GM23338 (cell line): ENCODE data around the gene HK2. TPM values are rescaled to one million over a fixed set of nuclear protein-coding genes. Genes with fewer than 3 reads are reported as not detected.

ENCODE experiments used
- ATAC-seq: fragments of 200-7000 bp; cut with Tn5 transposase; 3 replicates; pipeline ENCODE4 v1.9.1; 2020
- DNase-seq: peaks from one replicate; pipeline ENCODE4 v3.0.0-alpha.2; 2015; ENCODE audit warnings: low spot score
- H2AFZ ChIP-seq: fragments of 200-600 bp; sonication (generic); 2 replicates; pipeline ENCODE4 v1.8.0; 2016; ENCODE audit warnings: antibody characterized with exemption, mild to moderate bottlenecking, moderate library complexity
- H3F3A ChIP-seq: fragments of 200-600 bp; sonication (generic); replicated peaks from 2 replicates; pipeline ENCODE4 v1.8.0; 2017; ENCODE audit warnings: antibody characterized with exemption, mixed run types, low read depth
- H3K27ac ChIP-seq: fragments of 200-600 bp; sonication (generic); 2 replicates; pipeline ENCODE4 v1.6.1; 2016; ENCODE audit warnings: low read depth
- H3K27me3 ChIP-seq: fragments of 200-600 bp; sonication (generic); 2 replicates; pipeline ENCODE4 v1.8.0; 2016; ENCODE audit warnings: mild to moderate bottlenecking, mixed run types, moderate library complexity; ENCODE audit not compliant: insufficient read depth
- H3K36me3 ChIP-seq: fragments of 200-600 bp; sonication (generic); 2 replicates; pipeline ENCODE4 v1.8.0; 2016; ENCODE audit warnings: mild to moderate bottlenecking; ENCODE audit not compliant: insufficient read depth
- H3K4me1 ChIP-seq: fragments of 200-600 bp; sonication (generic); 2 replicates; pipeline ENCODE4 v1.8.0; 2016; ENCODE audit warnings: mild to moderate bottlenecking, moderate library complexity; ENCODE audit not compliant: insufficient read depth
- H3K4me2 ChIP-seq: fragments of 200-600 bp; sonication (generic); 2 replicates; pipeline ENCODE4 v1.7.1; 2017; ENCODE audit warnings: mixed run types
- H3K4me3 ChIP-seq: fragments of 200-600 bp; sonication (generic); 2 replicates; pipeline ENCODE4 v1.6.1; 2016; ENCODE audit warnings: mixed run types
- H3K79me2 ChIP-seq: fragments of 200-600 bp; sonication (generic); replicated peaks from 2 replicates; pipeline ENCODE4 v1.8.0; 2017; ENCODE audit warnings: mild to moderate bottlenecking; ENCODE audit not compliant: insufficient read depth
- H3K9me2 ChIP-seq: fragments of 200-600 bp; sonication (generic); 2 replicates; pipeline ENCODE4 v1.8.0; 2017; ENCODE audit not compliant: insufficient read depth
- H4K20me1 ChIP-seq: fragments of 200-600 bp; sonication (generic); replicated peaks from 2 replicates; pipeline ENCODE4 v1.8.0; 2017; ENCODE audit warnings: mild to moderate bottlenecking; ENCODE audit not compliant: insufficient read depth
- H3K27ac Mint-ChIP-seq: 2 replicates; pipeline ENCODE4 v1.8.0; 2020; ENCODE audit warnings: inconsistent platforms, mild to moderate bottlenecking, moderate library complexity, mixed read lengths
- H3K27me3 Mint-ChIP-seq: 3 replicates; pipeline ENCODE4 v1.8.0; 2022; ENCODE audit warnings: low read depth, mild to moderate bottlenecking, moderate library complexity, mixed read lengths, inconsistent platforms; ENCODE audit not compliant: insufficient read depth, poor library complexity
- H3K36me3 Mint-ChIP-seq: 3 replicates; pipeline ENCODE4 v1.8.0; 2021; ENCODE audit warnings: low read depth, mild to moderate bottlenecking, inconsistent platforms, moderate library complexity, mixed read lengths
- H3K4me1 Mint-ChIP-seq: 3 replicates; pipeline ENCODE4 v1.8.0; 2020; ENCODE audit warnings: mild to moderate bottlenecking, inconsistent platforms, mixed read lengths
- H3K4me3 Mint-ChIP-seq: 3 replicates; pipeline ENCODE4 v1.8.0; 2021; ENCODE audit warnings: moderate library complexity, mild to moderate bottlenecking, inconsistent platforms, mixed read lengths
- H3K9me3 Mint-ChIP-seq: 3 replicates; pipeline ENCODE4 v1.8.0; 2020; ENCODE audit warnings: moderate library complexity, mild to moderate bottlenecking, inconsistent platforms, mixed read lengths
- CREB1 ChIP-seq: fragments of 250-450 bp; sonication (Bioruptor Pico); IDR thresholded peaks from 2 replicates; pipeline ENCODE4 v1.5.0; 2020; ENCODE audit warnings: low read depth, mild to moderate bottlenecking, moderate library complexity
- EZH2 ChIP-seq: fragments of 200-600 bp; sonication (generic); IDR thresholded peaks from one replicate; pipeline ENCODE4 v1.8.0; 2017; ENCODE audit warnings: antibody characterized with exemption, mild to moderate bottlenecking, low read depth; ENCODE audit not compliant: unreplicated experiment
- EZH2phosphoT487 ChIP-seq: fragments of 200-600 bp; sonication (generic); IDR thresholded peaks from one replicate; pipeline ENCODE4 v1.8.1; 2018; ENCODE audit warnings: antibody characterized with exemption; ENCODE audit not compliant: unreplicated experiment
- JUNB ChIP-seq: IDR thresholded peaks from one replicate; pipeline ENCODE4 v1.6.1; 2016; ENCODE audit warnings: antibody characterized with exemption; ENCODE audit not compliant: unreplicated experiment
- NANOG ChIP-seq: IDR thresholded peaks from 2 replicates; pipeline ENCODE4 v1.6.1; 2016; ENCODE audit warnings: antibody characterized with exemption, borderline replicate concordance
- POLR2AphosphoS5 ChIP-seq: IDR thresholded peaks from 2 replicates; pipeline ENCODE4 v1.6.1; 2016; ENCODE audit warnings: antibody characterized with exemption, low read depth
- STAT1 ChIP-seq: IDR thresholded peaks from one replicate; pipeline ENCODE4 v1.6.1; 2016; ENCODE audit warnings: antibody characterized with exemption; ENCODE audit not compliant: unreplicated experiment
- ZNF114 ChIP-seq: fragments of 250-450 bp; sonication (Bioruptor Pico); IDR thresholded peaks from 2 replicates; pipeline ENCODE4 v1.5.0; 2020; ENCODE audit warnings: mild to moderate bottlenecking, moderate library complexity
- ZNF331 ChIP-seq: fragments of 250-450 bp; sonication (Bioruptor Pico); IDR thresholded peaks from 2 replicates; pipeline ENCODE4 v1.5.0; 2020; ENCODE audit warnings: low read depth, mild to moderate bottlenecking, moderate library complexity
- polyA plus RNA-seq: library from polyadenylated mRNA; unstranded; fragments of >200 nt; fragmentation: Nextera tagmentation; extraction: Ambion mirVana; gene quantifications from 2 replicates; pipeline ENCODE4 v1.2.1, GENCODE V29; 2016
- total RNA-seq: library from RNA; depleted of rRNA; stranded (reverse); fragments of >200 nt; shearing (Covaris generic); gene quantifications from 2 replicates; pipeline ENCODE4 v1.2.3, GENCODE V29; 2014
- TF ChIP-seq, protein P1 (sequence below): IDR thresholded peaks from one replicate; pipeline ENCODE4 v1.6.1; 2018; ENCODE audit warnings: antibody characterized with exemption; ENCODE audit not compliant: unreplicated experiment
- TF ChIP-seq, protein P2 (sequence below): fragments of 250-450 bp; sonication (Bioruptor Pico); IDR thresholded peaks from 2 replicates; pipeline ENCODE4 v1.5.0; 2020; ENCODE audit warnings: mild to moderate bottlenecking, moderate library complexity

Gene HK2
- total and polyA plus RNA-seq, 2 experiments from 2014 or later: 23.2 to 54.7 TPM

DNA sequence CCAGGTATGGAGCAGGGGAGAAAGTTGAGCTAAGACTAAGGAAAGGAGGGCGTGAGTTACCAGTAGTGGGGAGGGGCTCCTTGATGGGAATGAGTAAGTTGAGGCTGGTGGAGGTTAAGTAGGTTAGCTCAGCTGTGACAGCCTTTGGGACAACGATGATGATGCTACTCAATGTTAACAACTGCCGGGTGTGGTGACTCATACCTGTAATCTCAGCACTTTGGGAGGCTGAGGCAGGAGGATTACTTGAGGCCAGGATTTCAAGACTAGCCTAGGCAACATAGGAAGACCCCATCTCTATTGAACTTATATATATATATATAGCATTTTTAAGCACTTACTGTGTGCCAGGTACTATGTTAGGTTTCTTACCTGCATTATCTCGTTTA lies 48.4 kb downstream of the HK2 start (continued):
- TF ChIP-seq ZNF114 (CRISPR knock-in tag) (no peak), POLR2AphosphoS5 (no peak), NANOG (no peak), CREB1 (no peak), STAT1 (no peak), ZNF331 (CRISPR knock-in tag) (no peak), EZH2phosphoT487 (no peak), EZH2 (no peak)
- TF ChIP-seq, protein P1, sequence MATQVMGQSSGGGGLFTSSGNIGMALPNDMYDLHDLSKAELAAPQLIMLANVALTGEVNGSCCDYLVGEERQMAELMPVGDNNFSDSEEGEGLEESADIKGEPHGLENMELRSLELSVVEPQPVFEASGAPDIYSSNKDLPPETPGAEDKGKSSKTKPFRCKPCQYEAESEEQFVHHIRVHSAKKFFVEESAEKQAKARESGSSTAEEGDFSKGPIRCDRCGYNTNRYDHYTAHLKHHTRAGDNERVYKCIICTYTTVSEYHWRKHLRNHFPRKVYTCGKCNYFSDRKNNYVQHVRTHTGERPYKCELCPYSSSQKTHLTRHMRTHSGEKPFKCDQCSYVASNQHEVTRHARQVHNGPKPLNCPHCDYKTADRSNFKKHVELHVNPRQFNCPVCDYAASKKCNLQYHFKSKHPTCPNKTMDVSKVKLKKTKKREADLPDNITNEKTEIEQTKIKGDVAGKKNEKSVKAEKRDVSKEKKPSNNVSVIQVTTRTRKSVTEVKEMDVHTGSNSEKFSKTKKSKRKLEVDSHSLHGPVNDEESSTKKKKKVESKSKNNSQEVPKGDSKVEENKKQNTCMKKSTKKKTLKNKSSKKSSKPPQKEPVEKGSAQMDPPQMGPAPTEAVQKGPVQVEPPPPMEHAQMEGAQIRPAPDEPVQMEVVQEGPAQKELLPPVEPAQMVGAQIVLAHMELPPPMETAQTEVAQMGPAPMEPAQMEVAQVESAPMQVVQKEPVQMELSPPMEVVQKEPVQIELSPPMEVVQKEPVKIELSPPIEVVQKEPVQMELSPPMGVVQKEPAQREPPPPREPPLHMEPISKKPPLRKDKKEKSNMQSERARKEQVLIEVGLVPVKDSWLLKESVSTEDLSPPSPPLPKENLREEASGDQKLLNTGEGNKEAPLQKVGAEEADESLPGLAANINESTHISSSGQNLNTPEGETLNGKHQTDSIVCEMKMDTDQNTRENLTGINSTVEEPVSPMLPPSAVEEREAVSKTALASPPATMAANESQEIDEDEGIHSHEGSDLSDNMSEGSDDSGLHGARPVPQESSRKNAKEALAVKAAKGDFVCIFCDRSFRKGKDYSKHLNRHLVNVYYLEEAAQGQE: no peak

DNA sequence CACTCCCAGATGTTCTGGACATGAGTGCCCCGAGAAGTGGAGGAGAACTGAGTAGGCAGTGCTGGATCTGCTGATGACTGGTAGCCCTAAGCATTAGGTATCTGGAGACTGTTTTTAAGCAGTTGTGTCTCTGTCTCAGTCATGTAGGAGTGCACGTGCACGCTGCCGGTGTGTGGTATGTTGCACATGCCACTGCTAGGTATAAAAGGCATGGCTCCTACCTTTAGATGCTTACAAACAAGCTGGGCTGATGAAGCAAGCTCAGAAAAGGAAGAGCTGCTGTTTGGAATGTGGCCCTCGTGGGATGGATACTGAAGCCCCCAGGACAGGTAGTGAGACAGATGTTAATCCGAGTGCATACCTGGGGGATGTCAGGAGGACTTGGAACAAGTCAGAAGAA lies 49.1 kb downstream of the HK2 start:
- Mint-ChIP-seq H3K36me3 (peaks cover 94% of the 10 kb centered on the region), H3K9me3 (no peaks in the 10 kb centered on the region), H3K4me3 (no peak overlapping the region), H3K27ac (no peak overlapping the region), H3K4me1 (no peaks in the 10 kb centered on the region), H3K27me3 (peaks cover 1% of the 10 kb centered on the region)
- Histone ChIP-seq H3K4me1 (no peaks in the 10 kb centered on the region), H3F3A (no peaks in the 10 kb centered on the region), H3K9me2 (no peaks in the 10 kb centered on the region), H4K20me1 (peaks cover 5% of the 10 kb centered on the region; the same call in 1 of the 2 replicates), H3K27me3 (no peaks in the 10 kb centered on the region), H3K4me3 (no peak overlapping the region), H2AFZ (no peak overlapping the region), H3K27ac (no peak overlapping the region), H3K4me2 (no peak overlapping the region), H3K79me2 (no peaks in the 10 kb centered on the region), H3K36me3 (peaks cover 64% of the 10 kb centered on the region)
- no peak for DNase-seq
- no peak for ATAC-seq
- TF ChIP-seq, protein P2, sequence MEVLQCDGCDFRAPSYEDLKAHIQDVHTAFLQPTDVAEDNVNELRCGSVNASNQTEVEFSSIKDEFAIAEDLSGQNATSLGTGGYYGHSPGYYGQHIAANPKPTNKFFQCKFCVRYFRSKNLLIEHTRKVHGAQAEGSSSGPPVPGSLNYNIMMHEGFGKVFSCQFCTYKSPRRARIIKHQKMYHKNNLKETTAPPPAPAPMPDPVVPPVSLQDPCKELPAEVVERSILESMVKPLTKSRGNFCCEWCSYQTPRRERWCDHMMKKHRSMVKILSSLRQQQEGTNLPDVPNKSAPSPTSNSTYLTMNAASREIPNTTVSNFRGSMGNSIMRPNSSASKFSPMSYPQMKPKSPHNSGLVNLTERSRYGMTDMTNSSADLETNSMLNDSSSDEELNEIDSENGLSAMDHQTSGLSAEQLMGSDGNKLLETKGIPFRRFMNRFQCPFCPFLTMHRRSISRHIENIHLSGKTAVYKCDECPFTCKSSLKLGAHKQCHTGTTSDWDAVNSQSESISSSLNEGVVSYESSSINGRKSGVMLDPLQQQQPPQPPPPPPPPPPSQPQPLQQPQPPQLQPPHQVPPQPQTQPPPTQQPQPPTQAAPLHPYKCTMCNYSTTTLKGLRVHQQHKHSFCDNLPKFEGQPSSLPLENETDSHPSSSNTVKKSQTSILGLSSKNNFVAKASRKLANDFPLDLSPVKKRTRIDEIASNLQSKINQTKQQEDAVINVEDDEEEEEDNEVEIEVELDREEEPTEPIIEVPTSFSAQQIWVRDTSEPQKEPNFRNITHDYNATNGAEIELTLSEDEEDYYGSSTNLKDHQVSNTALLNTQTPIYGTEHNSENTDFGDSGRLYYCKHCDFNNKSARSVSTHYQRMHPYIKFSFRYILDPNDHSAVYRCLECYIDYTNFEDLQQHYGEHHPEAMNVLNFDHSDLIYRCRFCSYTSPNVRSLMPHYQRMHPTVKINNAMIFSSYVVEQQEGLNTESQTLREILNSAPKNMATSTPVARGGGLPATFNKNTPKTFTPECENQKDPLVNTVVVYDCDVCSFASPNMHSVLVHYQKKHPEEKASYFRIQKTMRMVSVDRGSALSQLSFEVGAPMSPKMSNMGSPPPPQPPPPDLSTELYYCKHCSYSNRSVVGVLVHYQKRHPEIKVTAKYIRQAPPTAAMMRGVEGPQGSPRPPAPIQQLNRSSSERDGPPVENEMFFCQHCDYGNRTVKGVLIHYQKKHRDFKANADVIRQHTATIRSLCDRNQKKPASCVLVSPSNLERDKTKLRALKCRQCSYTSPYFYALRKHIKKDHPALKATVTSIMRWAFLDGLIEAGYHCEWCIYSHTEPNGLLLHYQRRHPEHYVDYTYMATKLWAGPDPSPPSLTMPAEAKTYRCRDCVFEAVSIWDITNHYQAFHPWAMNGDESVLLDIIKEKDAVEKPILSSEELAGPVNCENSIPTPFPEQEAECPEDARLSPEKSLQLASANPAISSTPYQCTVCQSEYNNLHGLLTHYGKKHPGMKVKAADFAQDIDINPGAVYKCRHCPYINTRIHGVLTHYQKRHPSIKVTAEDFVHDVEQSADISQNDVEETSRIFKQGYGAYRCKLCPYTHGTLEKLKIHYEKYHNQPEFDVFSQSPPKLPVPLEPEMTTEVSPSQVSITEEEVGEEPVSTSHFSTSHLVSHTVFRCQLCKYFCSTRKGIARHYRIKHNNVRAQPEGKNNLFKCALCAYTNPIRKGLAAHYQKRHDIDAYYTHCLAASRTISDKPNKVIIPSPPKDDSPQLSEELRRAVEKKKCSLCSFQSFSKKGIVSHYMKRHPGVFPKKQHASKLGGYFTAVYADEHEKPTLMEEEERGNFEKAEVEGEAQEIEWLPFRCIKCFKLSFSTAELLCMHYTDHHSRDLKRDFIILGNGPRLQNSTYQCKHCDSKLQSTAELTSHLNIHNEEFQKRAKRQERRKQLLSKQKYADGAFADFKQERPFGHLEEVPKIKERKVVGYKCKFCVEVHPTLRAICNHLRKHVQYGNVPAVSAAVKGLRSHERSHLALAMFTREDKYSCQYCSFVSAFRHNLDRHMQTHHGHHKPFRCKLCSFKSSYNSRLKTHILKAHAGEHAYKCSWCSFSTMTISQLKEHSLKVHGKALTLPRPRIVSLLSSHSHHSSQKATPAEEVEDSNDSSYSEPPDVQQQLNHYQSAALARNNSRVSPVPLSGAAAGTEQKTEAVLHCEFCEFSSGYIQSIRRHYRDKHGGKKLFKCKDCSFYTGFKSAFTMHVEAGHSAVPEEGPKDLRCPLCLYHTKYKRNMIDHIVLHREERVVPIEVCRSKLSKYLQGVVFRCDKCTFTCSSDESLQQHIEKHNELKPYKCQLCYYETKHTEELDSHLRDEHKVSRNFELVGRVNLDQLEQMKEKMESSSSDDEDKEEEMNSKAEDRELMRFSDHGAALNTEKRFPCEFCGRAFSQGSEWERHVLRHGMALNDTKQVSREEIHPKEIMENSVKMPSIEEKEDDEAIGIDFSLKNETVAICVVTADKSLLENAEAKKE (CRISPR knock-in tag): no peak
- TF ChIP-seq POLR2AphosphoS5 (no peak), JUNB (no peak), NANOG (no peak), EZH2phosphoT487 (no peak), CREB1 (no peak)
- TF ChIP-seq, protein P1: no peak
